Measurements from ENCODE around the gene GFOD1.

- TF ChIP-seq, protein P1, sequence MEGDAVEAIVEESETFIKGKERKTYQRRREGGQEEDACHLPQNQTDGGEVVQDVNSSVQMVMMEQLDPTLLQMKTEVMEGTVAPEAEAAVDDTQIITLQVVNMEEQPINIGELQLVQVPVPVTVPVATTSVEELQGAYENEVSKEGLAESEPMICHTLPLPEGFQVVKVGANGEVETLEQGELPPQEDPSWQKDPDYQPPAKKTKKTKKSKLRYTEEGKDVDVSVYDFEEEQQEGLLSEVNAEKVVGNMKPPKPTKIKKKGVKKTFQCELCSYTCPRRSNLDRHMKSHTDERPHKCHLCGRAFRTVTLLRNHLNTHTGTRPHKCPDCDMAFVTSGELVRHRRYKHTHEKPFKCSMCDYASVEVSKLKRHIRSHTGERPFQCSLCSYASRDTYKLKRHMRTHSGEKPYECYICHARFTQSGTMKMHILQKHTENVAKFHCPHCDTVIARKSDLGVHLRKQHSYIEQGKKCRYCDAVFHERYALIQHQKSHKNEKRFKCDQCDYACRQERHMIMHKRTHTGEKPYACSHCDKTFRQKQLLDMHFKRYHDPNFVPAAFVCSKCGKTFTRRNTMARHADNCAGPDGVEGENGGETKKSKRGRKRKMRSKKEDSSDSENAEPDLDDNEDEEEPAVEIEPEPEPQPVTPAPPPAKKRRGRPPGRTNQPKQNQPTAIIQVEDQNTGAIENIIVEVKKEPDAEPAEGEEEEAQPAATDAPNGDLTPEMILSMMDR (IDR thresholded peaks at IDR 0.05; ENCODE audit: low read depth, low read length, poor library complexity, severe bottlenecking) = no peak
- TF ChIP-seq EZH2phosphoT487 (IDR thresholded peaks at IDR 0.05; ENCODE audit: borderline replicate concordance, low read length) = no peak
Observed at GRCh38 chr6:13527671-13528056, 40.3 kb upstream of the GFOD1 start.
